C1 segment of cervical spinal cord (tissue), 14 donors: ENCODE measurements around the gene SLC44A5.
"Not testable (repeated sequence)": the region's sequence is repeated elsewhere in the genome, so short reads cannot be mapped to it uniquely, and the experiment has no call there.

ENCODE experiments used
- DNase-seq, 14 donors: peaks; one replicate each; lab custom pipeline; 2025; lab: John Stamatoyannopoulos, UW

The SLC44A5 gene

DNA sequence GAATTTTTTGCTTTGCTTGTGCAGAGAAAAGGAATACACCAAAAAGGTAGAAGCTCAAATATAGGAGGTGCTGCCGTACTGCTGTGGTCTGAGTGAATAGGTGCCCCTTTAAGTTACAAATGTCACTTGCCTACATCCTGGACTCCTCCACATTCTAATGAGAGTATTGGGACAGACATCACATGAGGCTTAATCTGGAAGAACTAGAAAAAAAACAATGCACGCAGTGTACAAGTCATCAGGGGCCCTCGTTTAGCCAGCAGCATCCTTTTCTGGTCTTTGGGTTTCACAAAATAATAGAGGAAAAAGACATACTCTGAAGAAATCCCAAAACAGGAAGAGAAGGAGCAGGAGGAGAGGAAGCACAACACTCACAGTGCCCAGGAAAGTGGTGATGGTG is 89.3 kb downstream of the SLC44A5 start:
- no peak for DNase-seq

DNA sequence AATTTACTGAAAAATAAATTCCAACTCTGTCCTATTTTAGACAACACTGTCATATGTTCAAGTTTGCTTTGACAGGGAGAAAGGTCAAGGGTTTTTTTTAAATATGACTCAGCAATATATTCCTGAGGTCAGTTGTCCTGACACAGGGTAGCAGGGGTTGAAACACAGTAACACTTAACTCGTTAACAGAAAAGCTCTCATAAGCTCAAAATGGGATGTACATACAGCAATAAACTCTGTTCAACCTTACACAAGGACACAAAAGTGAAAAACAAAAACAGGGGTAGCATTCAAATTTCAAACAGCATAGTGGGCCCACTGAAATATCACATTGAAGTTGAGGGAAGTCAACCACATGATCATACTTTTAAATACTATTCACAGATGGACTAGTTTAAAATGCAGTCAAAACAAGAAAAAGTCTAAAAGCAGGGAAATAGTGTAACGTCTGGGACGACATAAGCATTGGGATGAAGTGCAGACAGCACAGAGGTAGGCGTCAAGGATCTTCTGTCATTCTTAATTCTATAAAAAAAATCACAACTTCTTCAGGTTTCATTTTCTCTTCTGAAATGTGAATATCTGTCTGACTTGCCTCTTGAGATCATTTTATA is 89.9 kb downstream of the SLC44A5 start:
- no peak for DNase-seq

DNA sequence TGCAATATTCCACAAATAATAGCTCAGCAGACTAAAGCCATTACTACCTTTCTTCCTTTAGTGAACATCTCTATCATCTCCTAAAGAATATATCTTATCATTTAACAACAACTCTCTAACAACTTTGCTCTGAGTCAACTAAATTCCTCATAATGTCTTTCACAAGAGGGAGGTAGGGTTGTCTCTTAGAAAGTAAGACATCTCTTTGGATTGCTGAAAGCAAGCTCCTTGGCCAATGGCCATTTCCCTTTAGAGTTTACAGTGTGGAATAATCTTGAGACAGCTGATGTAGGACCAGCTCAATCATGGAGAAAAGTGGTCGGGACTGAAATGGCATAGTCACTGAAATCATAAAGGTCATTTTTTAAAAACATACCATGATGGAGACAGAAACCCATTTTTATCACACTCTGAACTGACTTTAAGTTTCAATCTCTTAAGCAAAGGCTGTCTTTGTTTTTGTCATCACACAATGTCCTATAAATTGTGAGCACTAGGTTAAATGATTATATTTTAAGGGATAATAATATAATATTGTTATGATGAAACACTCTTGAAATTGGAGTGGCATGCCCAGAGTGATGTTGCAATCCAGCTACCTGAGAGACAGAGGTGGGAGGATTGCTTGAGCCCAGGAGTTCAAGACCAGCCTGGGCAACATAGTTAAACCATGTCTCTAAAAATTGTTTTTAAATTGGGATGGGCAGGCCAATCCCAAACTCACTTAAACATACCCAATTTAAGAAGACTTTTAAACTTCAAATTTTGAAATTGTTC is 91.1 kb downstream of the SLC44A5 start:
- DNase-seq = no peak

DNA sequence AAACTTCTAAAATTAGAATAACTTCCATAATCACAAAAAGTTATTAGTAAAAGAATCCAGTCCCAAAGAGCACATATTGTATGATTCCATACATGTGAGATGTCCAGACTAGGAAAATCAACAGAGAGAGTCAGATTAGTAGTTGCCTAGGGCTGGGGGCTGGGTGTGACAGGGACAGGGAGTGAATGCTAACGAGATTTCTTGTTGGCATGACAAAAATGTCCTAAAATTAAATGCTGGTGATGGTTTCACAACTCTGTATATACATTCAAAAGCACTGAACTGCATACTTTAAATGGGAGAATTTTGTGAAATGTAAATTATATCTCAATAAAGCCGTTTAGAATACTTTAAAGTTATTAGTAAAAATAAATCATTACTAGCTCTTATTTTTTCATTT is 92.2 kb downstream of the SLC44A5 start:
- no peak for DNase-seq

DNA sequence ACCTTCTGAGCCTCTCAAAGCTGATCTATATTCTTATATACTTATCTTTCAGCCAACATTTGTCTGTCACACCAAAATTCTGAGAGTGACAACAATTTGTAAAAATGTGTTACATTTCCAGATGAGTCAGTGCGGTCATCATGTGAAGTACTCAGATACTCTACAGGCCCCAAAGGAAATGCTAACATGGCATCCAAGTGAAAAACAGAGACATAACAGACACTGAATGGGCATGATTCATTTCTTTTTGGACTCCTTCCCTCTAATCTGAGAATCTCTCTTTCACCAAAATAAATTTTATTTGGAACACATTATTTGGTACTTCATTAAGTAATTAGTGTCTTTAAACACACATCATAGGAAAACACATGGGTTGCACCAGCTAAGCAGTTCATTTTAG is 96.6 kb downstream of the SLC44A5 start:
- no peak for DNase-seq

DNA sequence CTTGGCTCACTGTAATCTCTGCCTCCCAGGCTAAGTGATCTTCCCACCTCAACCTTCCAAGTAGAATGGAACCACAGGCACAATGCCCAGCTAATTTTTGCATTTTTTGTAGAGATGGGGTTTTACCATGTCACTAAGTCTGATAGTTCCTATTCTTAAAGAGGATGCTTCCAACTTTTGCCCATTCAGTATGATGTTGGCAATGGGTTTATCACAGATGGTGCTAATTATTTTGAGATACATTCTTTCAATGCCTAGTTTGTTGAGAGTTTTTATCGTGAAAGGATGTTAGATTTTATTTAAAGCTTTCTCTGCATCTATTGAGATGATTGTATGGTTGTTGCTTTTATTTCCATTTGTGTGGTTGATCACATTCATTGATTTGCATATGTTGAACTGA is 103.9 kb downstream of the SLC44A5 start:
- DNase-seq = no peak

DNA sequence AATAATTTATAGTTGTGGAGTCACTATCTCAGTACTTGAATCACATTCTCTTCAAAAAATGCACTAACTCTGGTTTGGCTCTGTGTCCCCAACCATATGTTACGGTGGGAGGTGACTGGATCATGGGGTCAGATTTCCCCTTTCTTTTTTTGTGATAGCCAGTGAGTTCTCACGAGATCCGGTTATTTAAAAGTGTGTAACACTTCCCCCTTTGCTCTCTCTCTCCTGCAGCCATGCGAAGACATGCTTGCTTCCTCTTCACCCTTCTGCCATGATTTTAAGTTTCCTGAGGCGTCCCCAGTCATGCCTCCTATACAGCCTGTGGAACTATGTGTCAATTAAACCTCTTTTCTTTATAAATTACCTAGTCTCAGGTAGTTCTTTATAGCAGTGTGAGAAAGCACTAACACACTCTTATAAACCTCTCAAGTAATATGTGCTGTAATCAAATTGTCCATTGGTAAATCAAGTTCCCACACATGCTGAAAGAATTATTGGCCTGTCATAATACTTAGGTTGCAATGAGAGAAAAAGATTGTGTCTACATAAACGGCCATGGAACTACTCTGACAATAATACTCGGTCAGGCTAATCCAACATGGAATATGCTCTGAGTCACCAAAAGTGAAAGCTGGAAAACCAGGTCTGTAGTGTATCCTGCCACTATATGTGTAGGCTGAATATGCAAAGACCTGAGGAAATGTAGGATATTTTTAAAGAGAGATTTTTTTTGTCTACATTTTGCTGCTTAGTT is 107.5 kb downstream of the SLC44A5 start:
- no peak for DNase-seq

DNA sequence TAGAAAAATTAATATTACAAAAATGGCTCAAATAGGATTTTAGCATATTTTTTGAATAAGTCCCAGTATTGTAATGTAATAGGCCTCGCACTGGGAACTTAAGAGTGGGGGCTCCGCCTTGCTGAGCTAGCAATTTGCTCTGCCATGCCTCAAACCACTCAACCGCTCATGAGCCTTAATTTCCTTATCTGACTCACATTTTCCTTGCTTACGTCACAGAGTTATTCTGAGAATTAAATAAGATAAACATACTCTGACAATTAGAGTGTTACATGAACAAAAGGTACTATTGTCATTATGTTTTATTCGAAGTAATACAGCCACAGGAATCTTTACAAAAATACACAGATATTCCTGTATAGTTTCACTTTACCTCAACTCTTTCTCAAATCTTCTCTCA is 108.1 kb downstream of the SLC44A5 start:
- DNase-seq = no peak

DNA sequence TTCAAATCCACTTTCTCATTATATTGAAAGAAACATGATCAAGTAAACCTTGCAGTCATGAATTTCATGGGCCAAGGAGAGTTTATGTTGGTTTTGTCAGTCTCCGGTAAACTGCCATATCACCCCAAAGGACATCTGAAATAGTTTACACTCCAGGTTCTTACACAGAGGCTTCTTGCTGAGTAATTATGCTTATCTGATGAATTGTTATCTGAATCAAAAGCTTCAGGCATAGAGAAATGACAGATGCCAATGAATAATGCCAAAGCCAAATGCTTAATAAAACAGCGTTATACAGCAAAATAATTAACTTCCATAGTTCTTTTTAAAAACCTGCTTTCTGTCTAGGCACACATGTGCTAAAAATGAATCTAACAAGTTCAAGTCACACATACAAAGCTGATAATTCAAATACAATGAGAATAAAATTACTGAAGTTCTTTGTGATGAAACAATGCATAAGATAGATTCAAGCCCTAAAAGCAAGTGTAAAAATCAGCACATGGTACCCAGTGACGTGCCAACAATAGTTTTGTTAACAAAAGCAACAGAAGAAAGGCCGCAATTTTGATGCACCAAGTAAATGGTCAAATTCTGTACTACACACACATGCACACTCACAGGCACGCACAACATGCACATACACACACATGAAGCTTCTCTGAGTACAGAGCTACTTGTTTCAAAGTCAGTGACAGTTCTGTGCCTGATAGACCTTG is 109.2 kb downstream of the SLC44A5 start:
- no peak for DNase-seq

DNA sequence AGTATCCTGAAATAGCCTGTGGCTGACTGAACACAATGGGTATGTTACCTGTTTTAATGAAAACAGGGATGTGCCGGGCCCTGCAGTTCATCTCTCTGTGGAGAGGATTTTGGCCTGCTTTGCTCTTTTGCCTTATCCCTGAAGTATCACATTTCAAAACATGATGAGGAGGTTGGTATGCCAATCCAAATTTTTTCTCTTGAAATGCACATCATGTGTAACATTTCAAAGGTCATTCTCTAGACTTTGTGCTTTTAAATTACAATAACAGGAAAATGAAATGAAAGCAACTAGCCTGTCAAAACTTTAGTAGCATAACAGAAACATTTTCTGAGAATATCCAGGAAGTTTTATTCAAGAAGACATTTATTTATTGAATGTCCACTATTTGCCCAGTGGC is 118.9 kb downstream of the SLC44A5 start:
- DNase-seq = no peak

DNA sequence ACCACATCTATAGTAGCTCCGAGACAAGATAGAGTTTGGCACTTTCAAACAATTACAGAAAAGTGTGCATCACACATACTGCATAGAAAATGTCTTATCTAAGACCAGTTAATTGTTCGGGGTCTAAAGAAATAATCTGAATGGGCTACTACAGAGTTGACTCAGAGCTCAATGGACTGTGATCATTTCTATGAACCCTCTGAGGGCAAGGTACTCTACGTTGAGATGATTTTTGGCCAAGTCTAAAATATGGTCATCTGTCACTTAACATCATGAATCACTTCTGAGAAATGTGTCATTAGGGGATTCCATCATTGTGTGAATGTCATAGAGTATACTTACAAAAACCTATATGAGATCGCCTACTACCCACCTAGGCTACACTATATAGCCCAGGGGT is 123.5 kb downstream of the SLC44A5 start:
- no peak for DNase-seq

DNA sequence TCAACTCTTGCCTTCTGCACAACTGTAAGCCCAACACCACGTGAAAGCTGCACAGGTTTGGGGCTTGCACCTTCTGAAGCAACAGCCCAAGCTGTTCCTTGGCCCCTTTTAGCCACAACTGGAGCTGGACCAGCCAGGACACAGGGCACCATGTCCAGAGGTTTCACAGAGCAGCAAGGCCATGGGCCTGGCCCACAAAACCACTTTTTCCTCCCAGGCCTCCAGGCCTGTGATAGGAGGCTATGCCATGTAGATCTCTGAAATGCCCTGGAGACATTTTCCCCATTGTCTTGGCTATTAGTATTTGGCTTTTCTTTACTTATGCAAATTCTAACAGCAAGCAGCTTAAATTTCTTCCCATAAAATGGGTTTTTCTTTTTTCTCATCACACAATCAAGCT is 126.1 kb downstream of the SLC44A5 start:
- no peak for DNase-seq

DNA sequence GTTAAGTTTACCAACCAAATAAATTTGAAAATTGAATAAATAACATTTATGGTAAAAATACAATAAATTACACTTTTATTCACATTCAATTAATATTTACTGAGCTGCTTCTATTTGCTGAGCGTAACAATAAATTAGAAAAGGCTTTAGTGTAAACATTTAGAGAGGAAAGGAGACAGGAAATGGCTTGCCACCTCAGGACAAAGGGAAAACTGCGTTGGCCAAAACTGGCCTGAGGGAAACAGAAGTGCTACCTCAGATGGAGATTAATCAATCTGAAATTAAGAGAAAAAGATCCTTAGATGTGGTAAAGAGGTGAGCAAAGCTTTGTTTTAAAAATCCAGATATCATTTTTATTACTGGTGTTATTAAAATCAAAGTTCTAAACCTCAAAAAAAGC is 128.0 kb downstream of the SLC44A5 start:
- no peak for DNase-seq

DNA sequence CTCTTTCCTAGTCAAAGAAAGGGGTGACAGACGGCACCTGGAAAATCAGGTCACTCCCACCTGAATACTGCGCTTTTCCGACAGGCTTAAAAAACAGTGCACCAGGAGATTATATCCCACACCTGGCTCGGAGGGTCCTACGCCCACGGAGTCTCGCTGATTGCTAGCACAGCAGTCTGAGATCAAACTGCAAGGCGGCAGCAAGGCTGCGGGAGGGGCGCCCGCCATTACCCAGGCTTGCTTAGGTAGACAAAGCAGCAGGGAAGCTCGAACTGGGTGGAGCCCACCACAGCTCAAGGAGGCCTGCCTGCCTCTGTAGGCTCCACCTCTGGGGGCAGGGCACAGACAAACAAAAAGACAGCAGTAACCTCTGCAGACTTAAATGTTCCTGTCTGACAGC is 134.4 kb downstream of the SLC44A5 start:
- not testable (repeated sequence) for DNase-seq

DNA sequence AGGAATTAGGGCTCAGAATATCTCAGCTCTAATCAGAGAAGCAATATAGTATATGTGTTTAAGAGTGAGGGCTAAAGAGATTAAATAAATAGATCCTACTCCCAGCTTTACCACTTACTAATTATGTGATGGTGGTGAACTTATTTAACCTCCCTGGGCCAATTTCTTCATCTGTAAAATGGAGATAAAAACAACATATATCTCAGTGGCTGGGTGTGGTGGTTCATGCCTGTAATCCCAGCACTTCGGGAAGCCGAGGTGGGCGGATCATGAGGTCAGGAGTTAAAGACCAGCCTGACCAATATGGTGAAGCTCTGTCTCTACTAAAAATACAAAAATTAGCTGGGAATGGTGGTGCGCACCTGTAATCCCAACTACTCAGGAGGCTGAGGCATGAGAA is 135.2 kb downstream of the SLC44A5 start:
- DNase-seq = no peak

DNA sequence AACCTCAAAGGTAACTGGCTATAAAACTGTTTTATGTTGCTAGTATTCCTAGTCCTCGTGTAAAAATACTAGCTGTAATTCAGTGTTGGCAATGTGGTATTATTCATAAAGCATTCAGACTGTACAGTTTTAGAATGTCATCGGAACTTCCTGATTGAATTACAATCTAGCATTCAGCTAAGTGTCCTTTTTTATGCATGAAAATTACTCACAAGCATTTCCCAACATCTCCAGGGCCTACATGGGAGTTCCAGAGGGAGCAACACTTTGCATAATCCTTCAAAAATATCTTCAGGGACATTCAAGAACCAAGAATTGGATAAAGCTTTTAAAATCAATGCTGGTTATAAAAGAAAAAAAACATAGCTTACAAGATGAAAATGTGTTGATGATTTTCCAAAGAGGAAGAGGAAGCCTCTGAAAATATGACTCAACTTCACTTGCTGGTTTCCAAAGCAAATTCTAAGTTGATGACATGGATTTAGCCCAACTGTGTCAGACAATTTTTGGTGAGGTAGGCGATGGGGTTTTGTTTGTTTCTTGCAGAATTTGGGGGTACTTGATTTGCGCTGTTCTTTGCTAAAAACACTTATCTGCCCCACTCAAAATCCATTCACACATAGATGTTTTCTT is 137.8 kb downstream of the SLC44A5 start:
- DNase-seq = no peak

DNA sequence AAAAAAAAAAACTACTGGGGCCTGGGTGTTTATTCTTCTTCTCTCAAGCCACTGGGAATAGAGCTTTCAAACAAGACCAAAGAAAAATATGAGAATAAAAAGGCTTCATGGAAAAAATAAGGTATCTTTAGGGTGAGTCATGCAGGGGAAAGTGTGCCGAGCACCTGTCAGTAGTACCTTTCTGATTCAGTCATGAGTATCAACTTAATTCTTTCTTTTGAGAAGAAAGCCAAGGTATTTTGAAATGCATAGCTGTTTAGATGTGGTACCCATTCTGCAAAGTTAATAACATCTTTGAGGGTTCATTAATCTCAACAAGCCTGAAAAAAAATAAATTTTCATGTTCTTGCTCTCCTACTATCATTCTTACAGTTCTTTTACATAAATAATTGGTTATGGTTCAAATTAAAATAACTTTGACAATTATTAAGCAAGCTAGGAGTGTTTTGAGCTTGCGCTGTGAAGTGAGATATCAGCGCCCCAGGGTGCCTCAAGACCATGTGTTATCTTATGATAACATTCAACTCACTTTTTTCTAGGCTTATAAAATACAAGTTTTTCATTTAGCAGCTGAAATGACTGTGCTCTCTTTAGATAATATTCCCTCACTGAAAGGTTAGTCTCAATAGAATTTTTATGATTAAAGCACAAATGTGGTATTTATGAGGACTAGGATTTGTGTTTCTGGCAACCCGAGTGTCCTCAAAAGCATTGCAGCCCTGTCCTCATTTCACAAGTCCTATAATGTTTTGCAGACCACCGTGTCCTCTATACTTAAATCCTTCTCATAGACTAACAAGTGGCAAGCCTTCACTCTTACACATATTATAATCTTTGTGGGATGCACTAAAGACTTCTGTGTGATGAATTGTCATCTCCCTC is 138.6 kb downstream of the SLC44A5 start:
- DNase-seq = no peak

DNA sequence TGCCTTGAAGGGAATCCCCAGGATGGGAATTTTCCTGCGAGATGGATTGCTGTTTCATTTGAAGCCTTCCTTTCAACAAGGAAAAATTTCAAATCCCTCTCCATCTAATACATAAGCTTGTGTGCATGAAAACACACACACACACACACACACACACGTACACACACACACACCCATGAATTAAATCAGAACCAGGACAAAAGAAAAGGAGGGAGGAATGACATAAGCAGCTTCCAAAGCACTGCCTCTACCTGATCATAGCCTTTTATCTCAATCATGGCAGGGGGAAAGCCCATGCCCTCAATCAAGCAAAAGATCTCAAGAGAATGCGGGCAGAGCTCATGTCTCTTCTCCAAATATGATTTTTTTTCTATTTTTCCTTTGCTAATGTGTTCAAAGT is 139.7 kb downstream of the SLC44A5 start:
- no peak for DNase-seq

DNA sequence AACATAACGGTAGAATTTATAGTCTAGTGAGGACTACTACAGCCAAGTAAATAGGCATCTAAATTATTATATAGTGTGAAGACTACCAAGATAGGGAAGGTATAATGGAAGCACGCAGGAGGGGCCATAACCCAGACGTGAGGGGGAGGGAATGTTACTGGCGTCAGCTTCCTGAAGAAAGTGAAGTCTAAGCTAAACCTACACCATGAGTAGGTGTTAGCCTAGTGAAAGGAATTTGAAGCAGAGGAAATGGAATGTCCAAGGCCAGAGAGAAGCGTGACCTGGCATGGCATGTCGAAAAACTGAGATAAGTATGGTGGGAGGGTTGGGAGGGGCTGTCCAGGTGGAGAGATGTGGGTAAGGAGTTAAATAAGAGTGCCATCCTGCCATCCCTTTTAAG is 140.5 kb downstream of the SLC44A5 start:
- no peak for DNase-seq

DNA sequence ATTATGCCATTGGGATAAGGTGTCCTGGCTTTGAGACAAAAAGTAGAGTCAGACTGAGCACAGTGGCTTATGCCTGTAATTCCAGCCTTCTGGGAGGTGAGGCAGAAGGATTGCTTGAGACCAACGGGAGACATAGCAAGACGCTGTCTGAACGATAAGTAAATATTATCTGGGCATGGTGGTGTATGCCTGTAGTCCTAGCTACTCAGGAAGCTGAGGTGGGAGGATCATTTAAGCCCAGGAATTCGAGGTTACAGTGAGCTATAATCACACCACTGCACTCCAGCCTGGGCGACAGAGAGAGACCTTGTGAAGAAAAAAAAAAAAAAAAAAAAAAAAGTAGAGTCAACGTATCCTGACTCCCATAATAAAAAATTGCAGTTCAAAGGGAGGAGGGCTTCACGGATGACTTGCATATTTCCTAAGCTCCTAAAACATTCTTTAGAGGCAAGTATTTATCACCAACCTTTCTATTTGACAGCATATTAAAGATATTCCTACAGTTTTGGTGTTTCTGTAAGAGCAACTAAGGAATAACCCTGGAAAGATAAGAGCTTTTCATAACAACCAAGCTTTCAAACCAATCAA is 141.2 kb downstream of the SLC44A5 start:
- no peak for DNase-seq
